Ishikawa (cell line): ENCODE measurements around the gene LGALS13.
A peak's percentile ranks its signal among the peaks of the same experiment; 100 is the strongest.

Experiments used
- CEBPB ChIP-seq: IDR thresholded peaks from 2 replicates; pipeline ENCODE4 v1.6.1; 2012
- CREB1 ChIP-seq: IDR thresholded peaks from 2 replicates; pipeline ENCODE4 v1.6.1; 2012; ENCODE audit warnings: low read depth
- EGR1 ChIP-seq: IDR thresholded peaks from 2 replicates; pipeline ENCODE4 v1.6.1; 2012
- EP300 ChIP-seq: IDR thresholded peaks from 2 replicates; pipeline ENCODE4 v1.6.1; 2012; ENCODE audit warnings: borderline replicate concordance
- FOXM1 ChIP-seq: IDR thresholded peaks from 2 replicates; pipeline ENCODE4 v1.6.1; 2012; ENCODE audit warnings: low read depth, borderline replicate concordance
- NFIC ChIP-seq: IDR thresholded peaks from 2 replicates; pipeline ENCODE4 v1.6.1; 2012
- RAD21 ChIP-seq: IDR thresholded peaks from 2 replicates; pipeline ENCODE4 v1.6.1; 2012; ENCODE audit warnings: low read depth
- TAF1 ChIP-seq: IDR thresholded peaks from 2 replicates; pipeline ENCODE4 v1.6.1; 2012; ENCODE audit warnings: low read depth, mild to moderate bottlenecking
- TCF12 ChIP-seq: IDR thresholded peaks from 2 replicates; pipeline ENCODE4 v1.6.1; 2012; ENCODE audit warnings: low read depth
- TEAD4 ChIP-seq: IDR thresholded peaks from 2 replicates; pipeline ENCODE4 v1.6.1; 2012
- USF1 ChIP-seq: IDR thresholded peaks from 2 replicates; pipeline ENCODE4 v1.6.1; 2012
- YY1 ChIP-seq: IDR thresholded peaks from 2 replicates; pipeline ENCODE4 v1.6.1; 2012; ENCODE audit warnings: low read depth
- ZBTB7A ChIP-seq: IDR thresholded peaks from 2 replicates; pipeline ENCODE4 v1.6.1; 2012; ENCODE audit warnings: low read depth
- TF ChIP-seq, protein P1 (sequence below): IDR thresholded peaks from 2 replicates; pipeline ENCODE4 v1.6.1; 2012; ENCODE audit warnings: low read depth, mild to moderate bottlenecking
- TF ChIP-seq, protein P2 (sequence below): IDR thresholded peaks from 2 replicates; pipeline ENCODE4 v1.6.1; 2012

Gene LGALS13

GRCh38 chr19:39637891-39638290 is 35.6 kb downstream of the LGALS13 start:
- TF ChIP-seq, protein P1, sequence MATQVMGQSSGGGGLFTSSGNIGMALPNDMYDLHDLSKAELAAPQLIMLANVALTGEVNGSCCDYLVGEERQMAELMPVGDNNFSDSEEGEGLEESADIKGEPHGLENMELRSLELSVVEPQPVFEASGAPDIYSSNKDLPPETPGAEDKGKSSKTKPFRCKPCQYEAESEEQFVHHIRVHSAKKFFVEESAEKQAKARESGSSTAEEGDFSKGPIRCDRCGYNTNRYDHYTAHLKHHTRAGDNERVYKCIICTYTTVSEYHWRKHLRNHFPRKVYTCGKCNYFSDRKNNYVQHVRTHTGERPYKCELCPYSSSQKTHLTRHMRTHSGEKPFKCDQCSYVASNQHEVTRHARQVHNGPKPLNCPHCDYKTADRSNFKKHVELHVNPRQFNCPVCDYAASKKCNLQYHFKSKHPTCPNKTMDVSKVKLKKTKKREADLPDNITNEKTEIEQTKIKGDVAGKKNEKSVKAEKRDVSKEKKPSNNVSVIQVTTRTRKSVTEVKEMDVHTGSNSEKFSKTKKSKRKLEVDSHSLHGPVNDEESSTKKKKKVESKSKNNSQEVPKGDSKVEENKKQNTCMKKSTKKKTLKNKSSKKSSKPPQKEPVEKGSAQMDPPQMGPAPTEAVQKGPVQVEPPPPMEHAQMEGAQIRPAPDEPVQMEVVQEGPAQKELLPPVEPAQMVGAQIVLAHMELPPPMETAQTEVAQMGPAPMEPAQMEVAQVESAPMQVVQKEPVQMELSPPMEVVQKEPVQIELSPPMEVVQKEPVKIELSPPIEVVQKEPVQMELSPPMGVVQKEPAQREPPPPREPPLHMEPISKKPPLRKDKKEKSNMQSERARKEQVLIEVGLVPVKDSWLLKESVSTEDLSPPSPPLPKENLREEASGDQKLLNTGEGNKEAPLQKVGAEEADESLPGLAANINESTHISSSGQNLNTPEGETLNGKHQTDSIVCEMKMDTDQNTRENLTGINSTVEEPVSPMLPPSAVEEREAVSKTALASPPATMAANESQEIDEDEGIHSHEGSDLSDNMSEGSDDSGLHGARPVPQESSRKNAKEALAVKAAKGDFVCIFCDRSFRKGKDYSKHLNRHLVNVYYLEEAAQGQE: no peak

- no peak for TF ChIP-seq USF1
- TF ChIP-seq, protein P1: no peak
- TF ChIP-seq, protein P2, sequence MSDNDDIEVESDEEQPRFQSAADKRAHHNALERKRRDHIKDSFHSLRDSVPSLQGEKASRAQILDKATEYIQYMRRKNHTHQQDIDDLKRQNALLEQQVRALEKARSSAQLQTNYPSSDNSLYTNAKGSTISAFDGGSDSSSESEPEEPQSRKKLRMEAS: no peak
- no peak for TF ChIP-seq YY1
- no peak for TF ChIP-seq EP300
- TF ChIP-seq NFIC: no peak
- TF ChIP-seq EGR1: no peak
- no peak for TF ChIP-seq TEAD4
Observed at GRCh38 chr19:39641773-39642172, 39.4 kb downstream of the LGALS13 start.

DNA sequence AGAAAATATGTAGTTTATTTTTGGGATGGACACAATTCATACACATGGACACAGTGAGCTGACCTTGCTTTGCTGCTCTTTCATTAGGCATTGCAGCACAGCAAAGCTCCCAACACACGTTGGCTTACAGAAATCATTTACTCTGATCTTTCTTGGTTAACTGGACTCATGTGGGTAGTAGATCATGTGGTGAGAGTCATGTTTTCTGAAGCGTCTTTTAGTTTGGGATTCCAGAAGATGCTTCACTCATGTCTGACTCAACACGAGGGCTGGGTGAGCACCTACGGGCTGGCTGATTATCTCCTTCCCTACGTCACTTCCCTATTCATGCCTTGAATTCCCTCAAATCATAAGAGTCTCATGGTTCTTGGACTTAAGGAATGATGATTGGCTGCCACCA is 41.3 kb downstream of the LGALS13 start:
- no peak for TF ChIP-seq USF1
- TF ChIP-seq TEAD4: no peak
- TF ChIP-seq ZBTB7A: no peak
- no peak for TF ChIP-seq EGR1
- TF ChIP-seq, protein P2: no peak
- TF ChIP-seq RAD21: no peak
- TF ChIP-seq EP300: no peak
- no peak for TF ChIP-seq CEBPB
- TF ChIP-seq TAF1: no peak
- no peak for TF ChIP-seq NFIC
- TF ChIP-seq TCF12: no peak
- TF ChIP-seq, protein P1: no peak
- no peak for TF ChIP-seq FOXM1
- TF ChIP-seq CREB1: no peak
- TF ChIP-seq YY1: no peak

- TF ChIP-seq EGR1: no peak
- no peak for TF ChIP-seq YY1
- TF ChIP-seq, protein P1: peak; percentile 97
Observed at GRCh38 chr19:39645800-39646411, 43.6 kb downstream of the LGALS13 start.
